Colonic mucosa (tissue), 4 donors: Measurements from ENCODE around the gene CYSLTR1. TPM values are rescaled to one million over a fixed set of nuclear protein-coding genes. Genes with fewer than 3 reads are reported as not detected.

ENCODE experiments used
- DNase-seq: peaks from one replicate; pipeline ENCODE4 v3.0.0-alpha.2; 2020
- H3K27ac ChIP-seq: fragments of 200-600 bp; one replicate; pipeline ENCODE4 v1.8.0; 2021
- H3K27me3 ChIP-seq: fragments of 200-600 bp; one replicate; pipeline ENCODE4 v1.8.0; 2021
- H3K36me3 ChIP-seq: fragments of 200-600 bp; one replicate; pipeline ENCODE4 v1.8.0; 2021
- H3K4me1 ChIP-seq: fragments of 200-600 bp; one replicate; pipeline ENCODE4 v1.8.0; 2021; ENCODE audit warnings: mild to moderate bottlenecking
- H3K4me3 ChIP-seq: fragments of 200-600 bp; one replicate; pipeline ENCODE4 v1.8.0; 2021
- H3K9ac ChIP-seq, 2 donors: one replicate each; pipeline ENCODE4 v1.7.0; 2013; ENCODE audit warnings: control low read depth in 2 of 2, low read depth in 2 of 2, low read length in 2 of 2
- H3K9me3 ChIP-seq: fragments of 200-600 bp; one replicate; pipeline ENCODE4 v1.8.0; 2021
- CTCF ChIP-seq: fragments of 200-600 bp; IDR thresholded peaks from one replicate; pipeline ENCODE4 v1.8.0; 2022; ENCODE audit warnings: antibody characterized with exemption, mild to moderate bottlenecking
- intact Hi-C: fragments of 100-400 bp; cut with DNase I; formaldehyde crosslinking; loops from one replicate; pipeline ENCODE4 v1.14.1; 2022
- total RNA-seq, 2 donors: library from RNA; stranded (reverse); fragmentation: NEBNext Ultra II Directional in 1 of 2; extraction: Animal tissue kit (Norgen Biotek cat#: 25700) in 1 of 2; gene quantifications; one replicate each; pipeline ENCODE4 v1.2.1, GENCODE V29; 2021
- donor health status: healthy.
- donor health status: DM: no; HTN: no; CAD: no.
- donor health status: DM: no; HTN: no; CAD: no.

Gene CYSLTR1
- total RNA-seq, 2 donors from 2014 or later, result 0.64 to 1.6 TPM

GRCh38 chrX:78333521-78333920 is 6.1 kb upstream of the CYSLTR1 start:
- H3K27ac ChIP-seq, result no peak overlapping the region
- H3K27me3 ChIP-seq, result no peaks in the 10 kb centered on the region
- TF ChIP-seq CTCF, result no peak
- no peaks in the 10 kb centered on the region for H3K4me1 ChIP-seq
- H3K9ac ChIP-seq, result no peak overlapping the region
- H3K9me3 ChIP-seq, result no peaks in the 10 kb centered on the region
- no peak overlapping the region for H3K4me3 ChIP-seq
- H3K36me3 ChIP-seq, result no peaks in the 10 kb centered on the region
- no peak for DNase-seq
- intact Hi-C loops, result no loop called here

DNA sequence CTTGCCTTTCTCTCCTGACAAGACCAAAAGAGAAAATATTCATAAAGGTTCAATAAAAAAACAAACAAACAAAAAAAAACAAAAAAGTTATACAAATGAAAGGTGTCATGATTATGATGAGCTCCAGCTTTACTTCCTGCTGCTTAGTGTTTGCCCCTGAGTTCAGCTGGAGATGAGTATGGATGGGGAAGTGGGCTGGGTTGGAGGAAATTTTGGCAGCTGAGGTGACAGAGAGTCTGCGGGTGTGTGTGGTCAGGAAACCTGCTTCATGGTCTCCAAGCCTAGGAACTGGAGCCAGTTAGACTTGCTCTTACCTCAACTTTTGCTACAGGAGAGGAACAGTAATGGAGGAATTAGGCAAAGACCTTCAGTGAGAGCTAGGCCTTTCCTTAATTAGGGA is 4.3 kb upstream of the CYSLTR1 start:
- H3K36me3 ChIP-seq, result no peaks in the 10 kb centered on the region
- H3K9me3 ChIP-seq, result no peaks in the 10 kb centered on the region
- TF ChIP-seq CTCF, result no peak
- intact Hi-C loops, result no loop called here
- DNase-seq, result no peak
- no peak overlapping the region for H3K4me3 ChIP-seq
- H3K9ac ChIP-seq, result no peak overlapping the region
- H3K27ac ChIP-seq, result no peak overlapping the region
- H3K27me3 ChIP-seq, result no peaks in the 10 kb centered on the region
- no peaks in the 10 kb centered on the region for H3K4me1 ChIP-seq

GRCh38 chrX:78330540-78330939 is 3.1 kb upstream of the CYSLTR1 start:
- TF ChIP-seq CTCF, result no peak
- intact Hi-C loops, result no loop called here
- Histone ChIP-seq H3K27ac (no peak overlapping the region), H3K9me3 (no peaks in the 10 kb centered on the region), H3K27me3 (no peaks in the 10 kb centered on the region), H3K9ac (no peak overlapping the region), H3K4me1 (no peaks in the 10 kb centered on the region), H3K36me3 (no peaks in the 10 kb centered on the region), H3K4me3 (no peak overlapping the region)
- DNase-seq, result no peak

- no peaks in the 10 kb centered on the region for H3K36me3 ChIP-seq
- intact Hi-C loops, result no loop called here
- no peak for TF ChIP-seq CTCF
- no peaks in the 10 kb centered on the region for H3K4me1 ChIP-seq
- no peak overlapping the region for H3K4me3 ChIP-seq
- H3K9ac ChIP-seq, result no peak overlapping the region
- no peak overlapping the region for H3K27ac ChIP-seq
- no peaks in the 10 kb centered on the region for H3K27me3 ChIP-seq
- DNase-seq, result no peak
- no peaks in the 10 kb centered on the region for H3K9me3 ChIP-seq
These were observed 2.7 kb upstream of the CYSLTR1 start for GRCh38 chrX:78330068-78330467.

- H3K9me3 ChIP-seq, result no peaks in the 10 kb centered on the region
- no peaks in the 10 kb centered on the region for H3K27me3 ChIP-seq
- H3K4me1 ChIP-seq, result no peaks in the 10 kb centered on the region
- no peak overlapping the region for H3K27ac ChIP-seq
- intact Hi-C loops, result no loop called here
- H3K36me3 ChIP-seq, result no peaks in the 10 kb centered on the region
- DNase-seq, result no peak
- H3K4me3 ChIP-seq, result no peak overlapping the region
- no peak for TF ChIP-seq CTCF
- H3K9ac ChIP-seq, result no peak overlapping the region
These were observed 2.1 kb upstream of the CYSLTR1 start for GRCh38 chrX:78329486-78329885.

- no peak for TF ChIP-seq CTCF
- H3K9ac ChIP-seq, result no peak overlapping the region
- no peak overlapping the region for H3K27ac ChIP-seq
- no peaks in the 10 kb centered on the region for H3K9me3 ChIP-seq
- DNase-seq, result no peak
- intact Hi-C loops, result no loop called here
- H3K36me3 ChIP-seq, result no peaks in the 10 kb centered on the region
- peak overlapping the region; percentile 14 for H3K4me3 ChIP-seq
- no peaks in the 10 kb centered on the region for H3K27me3 ChIP-seq
- H3K4me1 ChIP-seq, result no peaks in the 10 kb centered on the region
These were observed 1.0 kb downstream of the CYSLTR1 start for GRCh38 chrX:78326401-78326800.
